ENCODE data around the gene PHLDB1. TPM values are rescaled to one million over a fixed set of nuclear protein-coding genes. Genes with fewer than 3 reads are reported as not detected.

The PHLDB1 gene
- total and polyA plus RNA-seq, 2 donors (not counting 3 experiments of a cell fraction or from before 2014, with no cell fraction given) = 99.7 to 183 TPM

- CTCF ChIA-PET = interaction anchor here (5.3 to 6.7 kb wide), 2 partner anchors 50 to 63 kb away, joined by 32 to 65 read pairs; partner anchors contain the start of gene PHLDB1
- no peaks in the 10 kb centered on the region for H4K20me1 ChIP-seq (replicated peaks; ENCODE audit: control insufficient read depth, extremely low read depth, insufficient read depth, low read length)
- POLR2A ChIA-PET = no interaction called here
Measured at GRCh38 chr11:118657238-118657637, 49.8 kb downstream of the PHLDB1 start.

GRCh38 chr11:118657709-118658428 lies 50.5 kb downstream of the PHLDB1 start:
- ChIA-PET CTCF (interaction anchor here (0.8 to 6.7 kb wide), 6 partner anchors 22 to 133 kb away, joined by 3 to 65 read pairs (median 7); partner anchors contain the start of genes DDX6 and PHLDB1), POLR2A (no interaction called here)
- Histone ChIP-seq H3K79me2 (ENCODE audit: control insufficient read depth, insufficient read depth, low read length) (no peaks in the 10 kb centered on the region), H3K9me1 (replicated peaks; ENCODE audit: control insufficient read depth, extremely low read depth, insufficient read depth, low read length) (no peaks in the 10 kb centered on the region), H3K9ac (replicated peaks; ENCODE audit: extremely low read depth, insufficient read depth, low read length) (no peak overlapping the region), H2AFZ (ENCODE audit: low read depth, low read length) (no peak overlapping the region), H3K36me3 (ENCODE audit: control insufficient read depth in 2 of 2, extremely low read depth in 1 of 2, insufficient read depth in 2 of 2, low read length in 2 of 2) (peaks cover 14 to 35% of the 10 kb centered on the region in 2 experiments), H4K20me1 (replicated peaks; ENCODE audit: control insufficient read depth, extremely low read depth, insufficient read depth, low read length) (no peaks in the 10 kb centered on the region), H3K4me3 (replicated peaks in 1 of 3; ENCODE audit: insufficient read depth in 1 of 3, low read depth in 1 of 3, low read length in 3 of 3) (no peak overlapping the region), H3K27ac (ENCODE audit: insufficient read depth, low read depth, low read length) (no peak overlapping the region), H3K4me2 (ENCODE audit: insufficient read depth, low read length) (no peak overlapping the region), H3K9me3 (replicated peaks; ENCODE audit: control insufficient read depth, insufficient read depth, low read length) (no peaks in the 10 kb centered on the region), H3K4me1 (ENCODE audit: control insufficient read depth, extremely low read depth, insufficient read depth, low read length) (peaks cover 6% of the 10 kb centered on the region), H3K27me3 (ENCODE audit: control insufficient read depth in 2 of 2, insufficient read depth in 2 of 2, low read length in 2 of 2) (no peaks in the 10 kb centered on the region)
- FAIRE-seq = no peak
- TSS peak; percentile 56 for BruUV-seq (replicated peaks)
- intact Hi-C loops (cut with micrococcal nuclease) = no loop called here
- dilution Hi-C loops (cut with MboI; ENCODE audit: extremely low pct_ligation_motif_present, low sequenced_read_pairs) = no loop called here
- no peak for TF ChIP-seq FOS (IDR thresholded peaks at IDR 0.05; ENCODE audit: borderline replicate concordance, insufficient read depth, low read length)
- no peak for TF ChIP-seq MYC (IDR thresholded peaks at IDR 0.05; ENCODE audit: low read depth, low read length)
- DNase-seq (ENCODE audit: low read depth, low spot score) = no peak

More at GRCh38 chr11:118657238-118657637, 49.8 kb downstream of the PHLDB1 start:
- Histone ChIP-seq H3K4me1 (ENCODE audit: control insufficient read depth, extremely low read depth, insufficient read depth, low read length) (peaks cover 6% of the 10 kb centered on the region), H3K79me2 (ENCODE audit: control insufficient read depth, insufficient read depth, low read length) (no peaks in the 10 kb centered on the region), H3K36me3 (ENCODE audit: control insufficient read depth in 2 of 2, extremely low read depth in 1 of 2, insufficient read depth in 2 of 2, low read length in 2 of 2) (peaks cover 14 to 35% of the 10 kb centered on the region in 2 experiments), H3K4me2 (ENCODE audit: insufficient read depth, low read length) (no peak overlapping the region), H3K9ac (replicated peaks; ENCODE audit: extremely low read depth, insufficient read depth, low read length) (no peak overlapping the region), H3K27me3 (ENCODE audit: control insufficient read depth in 2 of 2, insufficient read depth in 2 of 2, low read length in 2 of 2) (no peaks in the 10 kb centered on the region), H3K4me3 (replicated peaks in 1 of 3; ENCODE audit: insufficient read depth in 1 of 3, low read depth in 1 of 3, low read length in 3 of 3) (no peak overlapping the region), H3K9me1 (replicated peaks; ENCODE audit: control insufficient read depth, extremely low read depth, insufficient read depth, low read length) (no peaks in the 10 kb centered on the region), H2AFZ (ENCODE audit: low read depth, low read length) (no peak overlapping the region), H3K9me3 (replicated peaks; ENCODE audit: control insufficient read depth, insufficient read depth, low read length) (no peaks in the 10 kb centered on the region), H3K27ac (ENCODE audit: insufficient read depth, low read depth, low read length) (no peak overlapping the region)
- BruUV-seq (replicated peaks) = no TSS peak
- no peak for DNase-seq (ENCODE audit: low read depth, low spot score)
- no peak for FAIRE-seq
- TF ChIP-seq EZH2 (IDR thresholded peaks at IDR 0.05; ENCODE audit: borderline replicate concordance, low read depth, low read length, severe bottlenecking) = no peak
- no peak for TF ChIP-seq GATA2 (IDR thresholded peaks at IDR 0.05; ENCODE audit: insufficient read depth, insufficient read length, low read depth, low read length)
- no peak for TF ChIP-seq FOS (IDR thresholded peaks at IDR 0.05; ENCODE audit: borderline replicate concordance, insufficient read depth, low read length)
- TF ChIP-seq MAX (IDR thresholded peaks at IDR 0.05; ENCODE audit: insufficient read depth, insufficient read length) = no peak
- dilution Hi-C loops (cut with MboI; ENCODE audit: extremely low pct_ligation_motif_present, low sequenced_read_pairs) (no loop called here), intact Hi-C loops (cut with micrococcal nuclease) (no loop called here)
